Fibroblast of lung (primary cell): ENCODE data around the gene CAMSAP2. TPM values are rescaled to one million over a fixed set of nuclear protein-coding genes. Genes with fewer than 3 reads are reported as not detected.

ENCODE experiments used
- DNase-seq, 2 donors: peaks; one replicate each; pipeline versions ENCODE4 v3.0.0 to v3.0.0-alpha.2; 2010; ENCODE audit warnings: low read depth in 2 of 2
- H2AFZ ChIP-seq: 2 replicates; pipeline ENCODE4 v1.5.1; 2012; ENCODE audit warnings: low read length, control low read depth, inconsistent platforms
- H3K27ac ChIP-seq: 2 replicates; pipeline ENCODE4 v1.5.1; 2011; ENCODE audit warnings: low read length, control low read depth; ENCODE audit not compliant: insufficient read depth
- H3K27me3 ChIP-seq: 2 replicates; pipeline ENCODE4 v1.5.1; 2011; ENCODE audit warnings: mild to moderate bottlenecking, low read length; ENCODE audit not compliant: control insufficient read depth, insufficient read depth
- H3K36me3 ChIP-seq: 2 replicates; pipeline ENCODE4 v1.5.1; 2011; ENCODE audit warnings: low read length; ENCODE audit not compliant: control insufficient read depth, insufficient read depth
- H3K4me1 ChIP-seq: 2 replicates; pipeline ENCODE4 v1.5.1; 2011; ENCODE audit warnings: low read length; ENCODE audit not compliant: control insufficient read depth, insufficient read depth; ENCODE audit errors: extremely low read depth
- H3K4me2 ChIP-seq: 2 replicates; pipeline ENCODE4 v1.5.1; 2011; ENCODE audit warnings: low read length, control low read depth; ENCODE audit not compliant: insufficient read depth; ENCODE audit errors: extremely low read depth
- H3K4me3 ChIP-seq, 4 experiments: fragments of 200-600 bp in 1 of 4; sonication (generic) in 1 of 4; replicated peaks in 1 of 4; 2 replicates each; pipeline ENCODE4 v1.5.1; 2011 to 2016; ENCODE audit warnings: low read length in 4 of 4, low read depth in 3 of 4, mild to moderate bottlenecking in 3 of 4, control low read depth in 2 of 4, inconsistent platforms in 1 of 4, mixed read lengths in 1 of 4; ENCODE audit not compliant: insufficient read depth in 1 of 4; ENCODE audit errors: control extremely low read depth in 1 of 4
- H3K79me2 ChIP-seq: 2 replicates; pipeline ENCODE4 v1.5.1; 2012; ENCODE audit warnings: mild to moderate bottlenecking, low read length, inconsistent platforms; ENCODE audit not compliant: control insufficient read depth, insufficient read depth
- H3K9ac ChIP-seq: 2 replicates; pipeline ENCODE4 v1.5.1; 2011; ENCODE audit warnings: mild to moderate bottlenecking, low read length, control low read depth; ENCODE audit not compliant: insufficient read depth
- H3K9me3 ChIP-seq: 2 replicates; pipeline ENCODE4 v1.5.1; 2012; ENCODE audit warnings: low read depth, low read length; ENCODE audit not compliant: control insufficient read depth, insufficient read depth
- H4K20me1 ChIP-seq: 2 replicates; pipeline ENCODE4 v1.5.1; 2011; ENCODE audit warnings: low read length; ENCODE audit not compliant: control insufficient read depth, insufficient read depth; ENCODE audit errors: extremely low read depth
- CTCF ChIP-seq, 2 donors: IDR thresholded peaks in 1 of 2; conservative IDR thresholded peaks in 1 of 2; 1 replicate in 1 of 2; 2 replicates in 1 of 2; pipeline ENCODE4 v1.5.1; 2011 to 2012; ENCODE audit warnings: low read length in 2 of 2, control low read depth in 1 of 2, inconsistent platforms in 1 of 2, low read depth in 1 of 2, mild to moderate bottlenecking in 1 of 2
- EZH2 ChIP-seq: IDR thresholded peaks from 2 replicates; pipeline ENCODE4 v1.5.1; 2012; ENCODE audit warnings: low read length, control low read depth, mild to moderate bottlenecking; ENCODE audit errors: missing control alignments
- polyA plus RNA-seq, 2 donors: library from polyadenylated mRNA; depleted of rRNA in 1 of 2; stranded (reverse) in 1 of 2; unstranded in 1 of 2; fragments of >200 nt; gene quantifications; 2 replicates each; pipeline ENCODE4 v1.2.1, GENCODE V29; 2011 to 2012; ENCODE audit warnings: missing spikeins in 1 of 2
- total RNA-seq: library from RNA; depleted of rRNA; stranded (reverse); fragments of >200 nt; gene quantifications from 2 replicates; pipeline ENCODE4 v1.2.1, GENCODE V29; 2014

The CAMSAP2 gene
- total and polyA plus RNA-seq, 2 donors (not counting 1 experiment from before 2014, with no cell fraction given): 22.3 to 32.5 TPM

GRCh38 chr1:200732438-200732837, 6.3 kb upstream of the CAMSAP2 start:
- TF ChIP-seq EZH2 (no peak), CTCF (conservative IDR thresholded peaks at IDR 0.05 in 1 of 2, IDR thresholded peaks at IDR 0.05 in 1 of 2; ENCODE audit: low read depth in 1 of 2, low read length in 2 of 2) (no peak)
- H3K27me3 ChIP-seq: no peaks in the 10 kb centered on the region

GRCh38 chr1:200733907-200734306, 4.8 kb upstream of the CAMSAP2 start:
- Histone ChIP-seq H3K27me3 (no peaks in the 10 kb centered on the region), H3K9ac (no peak overlapping the region), H3K4me2 (no peak overlapping the region), H4K20me1 (no peaks in the 10 kb centered on the region), H3K4me1 (no peaks in the 10 kb centered on the region), H3K4me3 (no peak overlapping the region), H3K9me3 (no peaks in the 10 kb centered on the region), H2AFZ (no peak overlapping the region), H3K36me3 (no peaks in the 10 kb centered on the region), H3K79me2 (no peaks in the 10 kb centered on the region), H3K27ac (no peak overlapping the region)
- DNase-seq: peak in 1 of 2 donors; percentile 59
- TF ChIP-seq EZH2 (no peak), CTCF (conservative IDR thresholded peaks at IDR 0.05 in 1 of 2, IDR thresholded peaks at IDR 0.05 in 1 of 2; ENCODE audit: low read depth in 1 of 2, low read length in 2 of 2) (no peak)

More at GRCh38 chr1:200732438-200732837, 6.3 kb upstream of the CAMSAP2 start:
- DNase-seq: no peak
- H3K4me3 ChIP-seq: no peak overlapping the region
- no peaks in the 10 kb centered on the region for H3K79me2 ChIP-seq
- no peak overlapping the region for H2AFZ ChIP-seq
- no peak overlapping the region for H3K4me2 ChIP-seq
- H3K36me3 ChIP-seq: no peaks in the 10 kb centered on the region
- no peak overlapping the region for H3K9ac ChIP-seq
- no peaks in the 10 kb centered on the region for H4K20me1 ChIP-seq
- H3K4me1 ChIP-seq: no peaks in the 10 kb centered on the region
- no peak overlapping the region for H3K27ac ChIP-seq
- H3K9me3 ChIP-seq: no peaks in the 10 kb centered on the region

- no peak for TF ChIP-seq CTCF (conservative IDR thresholded peaks at IDR 0.05 in 1 of 2, IDR thresholded peaks at IDR 0.05 in 1 of 2; ENCODE audit: low read depth in 1 of 2, low read length in 2 of 2)
- no peak for DNase-seq
- Histone ChIP-seq H3K9me3 (no peaks in the 10 kb centered on the region), H3K4me3 (peak overlapping the region in 2 of 4 experiments; percentile 48 to 68), H3K36me3 (no peaks in the 10 kb centered on the region), H2AFZ (peak overlapping the region; percentile 96), H3K4me2 (peak overlapping the region; percentile 92), H3K27me3 (no peaks in the 10 kb centered on the region), H3K9ac (no peak overlapping the region), H4K20me1 (no peaks in the 10 kb centered on the region), H3K27ac (no peak overlapping the region), H3K79me2 (peaks cover 33% of the 10 kb centered on the region), H3K4me1 (peaks cover under 1% of the 10 kb centered on the region)
Observed at GRCh38 chr1:200737647-200738291, 924 bp upstream of the CAMSAP2 start.
